GM12891 (cell line): ENCODE measurements around the gene MUC2.

ENCODE experiments used
- POLR2A ChIP-seq: IDR thresholded peaks from 2 replicates; pipeline ENCODE4 v1.6.1; 2011; ENCODE audit warnings: low read depth, low read length, control low read depth
- POU2F2 ChIP-seq: IDR thresholded peaks from 2 replicates; pipeline ENCODE4 v1.6.1; 2011; ENCODE audit warnings: low read depth, mild to moderate bottlenecking, control low read depth, low read length, moderate library complexity
- TAF1 ChIP-seq: IDR thresholded peaks from 2 replicates; pipeline ENCODE4 v1.6.1; 2011; ENCODE audit warnings: low read depth, low read length, control low read depth

- no peak for TF ChIP-seq POLR2A
- no peak for TF ChIP-seq TAF1
- no peak for TF ChIP-seq POU2F2
These were observed 30.5 kb upstream of the MUC2 start for GRCh38 chr11:1044160-1044559.
